GM18861 (cell line): ENCODE data around the gene KLF6.

Experiments
- ATAC-seq: cut with Tn5 transposase; IDR thresholded peaks from one replicate; pipeline ENCODE4 v1.9.1; 2021; ENCODE audit not compliant: unreplicated experiment

KLF6 gene

GRCh38 chr10:3757638-3758490, 27.1 kb downstream of the KLF6 start:
- ATAC-seq: peak; percentile 85

- no peak for ATAC-seq
Observed at GRCh38 chr10:3757250-3757637, 27.8 kb downstream of the KLF6 start.

- ATAC-seq: no peak
Observed at GRCh38 chr10:3756360-3756740, 28.7 kb downstream of the KLF6 start.

- no peak for ATAC-seq
Observed at GRCh38 chr10:3755440-3756359, 29.3 kb downstream of the KLF6 start.

GRCh38 chr10:3754727-3755439, 30.1 kb downstream of the KLF6 start:
- ATAC-seq: no peak

- no peak for ATAC-seq
Observed at GRCh38 chr10:3750854-3751253, 34.2 kb downstream of the KLF6 start.

- ATAC-seq: no peak
Observed at GRCh38 chr10:3750006-3750816, 34.8 kb downstream of the KLF6 start.

GRCh38 chr10:3749600-3749999, 35.4 kb downstream of the KLF6 start:
- no peak for ATAC-seq

- ATAC-seq: no peak
Observed at GRCh38 chr10:3749011-3749410, 36.0 kb downstream of the KLF6 start.

GRCh38 chr10:3748484-3748883, 36.5 kb downstream of the KLF6 start:
- ATAC-seq: no peak

- no peak for ATAC-seq
Observed at GRCh38 chr10:3747984-3748383, 37.0 kb downstream of the KLF6 start.

GRCh38 chr10:3747248-3747960, 37.6 kb downstream of the KLF6 start:
- ATAC-seq: no peak

- ATAC-seq: no peak
Observed at GRCh38 chr10:3746634-3747033, 38.4 kb downstream of the KLF6 start.

- no peak for ATAC-seq
Observed at GRCh38 chr10:3745521-3745920, 39.5 kb downstream of the KLF6 start.

- ATAC-seq: no peak
Observed at GRCh38 chr10:3741688-3742461, 43.1 kb downstream of the KLF6 start.

GRCh38 chr10:3740157-3740871, 44.7 kb downstream of the KLF6 start:
- peak; percentile 71 for ATAC-seq

GRCh38 chr10:3738855-3739350, 46.1 kb downstream of the KLF6 start:
- ATAC-seq: no peak

GRCh38 chr10:3737864-3738263, 47.1 kb downstream of the KLF6 start:
- ATAC-seq: no peak
